ENCODE results near the gene PSKH1.
"Not testable (repeated sequence)": the region's sequence is repeated elsewhere in the genome, so short reads cannot be mapped to it uniquely, and the experiment has no call there.

The PSKH1 gene

DNA sequence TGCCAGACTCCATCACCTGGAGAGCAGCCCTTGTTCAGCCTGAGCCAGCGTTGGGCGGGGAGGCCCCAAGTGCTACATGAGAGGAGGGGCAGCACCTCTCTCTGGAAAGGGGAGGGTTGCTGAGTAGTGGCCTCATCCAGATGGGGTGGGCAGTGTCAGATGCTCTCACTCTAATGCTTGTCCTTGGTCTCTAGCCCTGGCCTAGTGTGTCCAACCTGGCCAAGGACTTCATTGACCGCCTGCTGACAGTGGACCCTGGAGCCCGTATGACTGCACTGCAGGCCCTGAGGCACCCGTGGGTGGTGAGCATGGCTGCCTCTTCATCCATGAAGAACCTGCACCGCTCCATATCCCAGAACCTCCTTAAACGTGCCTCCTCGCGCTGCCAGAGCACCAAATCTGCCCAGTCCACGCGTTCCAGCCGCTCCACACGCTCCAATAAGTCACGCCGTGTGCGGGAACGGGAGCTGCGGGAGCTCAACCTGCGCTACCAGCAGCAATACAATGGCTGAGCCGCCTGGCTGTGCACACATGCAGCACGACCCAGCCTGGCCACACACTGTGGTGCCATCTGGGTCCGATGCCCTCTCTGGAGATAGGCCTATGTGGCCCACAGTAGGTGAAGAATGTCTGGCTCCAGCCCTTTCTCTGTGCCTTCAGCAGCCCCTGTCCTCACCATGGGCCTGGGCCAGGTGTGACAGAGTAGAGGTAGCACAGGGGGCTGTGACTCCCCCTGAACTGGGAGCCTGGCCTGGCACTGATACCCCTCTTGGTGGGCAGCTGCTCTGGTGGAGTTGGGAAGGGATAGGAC lies 34.3 kb downstream of the PSKH1 start:
- no peak for DNase-seq

DNA sequence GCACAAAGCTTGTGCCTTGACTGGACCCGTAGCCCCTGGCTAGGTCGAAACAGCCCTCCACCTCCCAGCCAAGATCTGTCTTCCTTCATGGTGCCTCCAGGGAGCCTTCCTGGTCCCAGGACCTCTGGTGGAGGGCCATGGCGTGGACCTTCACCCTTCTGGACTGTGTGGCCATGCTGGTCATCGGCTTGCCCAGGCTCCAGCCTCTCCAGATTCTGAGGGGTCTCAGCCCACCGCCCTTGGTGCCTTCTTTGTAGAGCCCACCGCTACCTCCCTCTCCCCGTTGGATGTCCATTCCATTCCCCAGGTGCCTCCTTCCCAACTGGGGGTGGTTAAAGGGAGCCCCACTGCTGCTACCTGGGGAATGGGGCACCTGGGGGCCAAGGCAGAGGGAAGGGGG lies 35.1 kb downstream of the PSKH1 start:
- DNase-seq = no peak

GRCh38 chr16:67928561-67929364 lies 35.7 kb downstream of the PSKH1 start:
- DNase-seq = peak; percentile 79

DNA sequence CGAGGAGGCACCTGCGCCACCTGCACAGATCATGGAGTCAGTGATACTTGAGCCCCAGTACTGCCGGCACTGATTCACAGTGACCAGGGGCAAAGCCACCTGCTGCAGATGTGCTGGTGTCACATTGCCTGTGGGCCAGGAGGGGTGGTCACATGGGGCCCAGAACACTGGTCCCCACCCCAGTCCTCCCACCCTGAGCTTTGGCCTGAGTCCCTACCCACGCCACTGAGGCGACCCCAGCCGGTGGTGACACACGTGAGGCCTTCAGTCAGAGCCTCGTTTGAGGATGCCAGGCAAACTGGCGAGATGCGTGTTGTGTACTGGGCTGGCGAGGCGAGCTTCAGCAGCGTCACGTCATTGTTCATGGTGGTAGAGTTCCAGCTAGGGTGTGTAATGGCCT lies 37.1 kb downstream of the PSKH1 start:
- DNase-seq = no peak

DNA sequence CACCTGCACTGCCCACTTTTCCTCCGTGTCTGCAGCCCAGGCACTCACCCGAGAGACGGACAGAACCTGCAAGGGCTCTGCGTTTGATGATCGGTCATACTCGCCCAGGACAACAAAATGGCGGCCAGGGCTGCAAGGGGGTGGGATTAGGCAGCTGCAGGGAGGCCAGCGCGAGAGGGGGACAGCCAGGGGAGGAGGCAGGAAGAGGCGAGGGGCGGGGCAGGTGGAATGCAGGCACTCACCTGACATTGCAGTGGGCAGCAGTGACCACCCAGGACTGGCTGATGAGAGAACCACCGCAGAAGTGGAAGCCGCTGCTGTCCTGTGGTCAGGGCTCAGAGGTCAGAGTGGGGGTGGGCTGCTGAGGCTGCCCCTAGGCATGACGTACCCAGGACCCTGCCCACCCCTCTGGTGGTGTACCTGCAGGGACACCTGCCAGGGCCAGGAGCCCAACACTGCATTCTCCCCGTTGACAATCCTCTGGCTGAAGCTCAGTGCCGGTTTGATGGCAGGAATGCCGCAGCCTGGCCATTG lies 37.7 kb downstream of the PSKH1 start:
- DNase-seq = no peak

- no peak for DNase-seq
Observed at GRCh38 chr16:67931712-67932461, 38.8 kb downstream of the PSKH1 start, which contains the start of gene CTRL. Gene CTRL, minus strand, starts transcription at chr16:67931862. Its CDS starts 10 bp downstream, at chr16:67931852.

- DNase-seq = no peak
Observed at GRCh38 chr16:67932462-67932840, 39.4 kb downstream of the PSKH1 start.

GRCh38 chr16:67933805-67934204 lies 40.8 kb downstream of the PSKH1 start:
- no peak for DNase-seq

GRCh38 chr16:67934306-67935100 lies 41.4 kb downstream of the PSKH1 start:
- no peak for DNase-seq

DNA sequence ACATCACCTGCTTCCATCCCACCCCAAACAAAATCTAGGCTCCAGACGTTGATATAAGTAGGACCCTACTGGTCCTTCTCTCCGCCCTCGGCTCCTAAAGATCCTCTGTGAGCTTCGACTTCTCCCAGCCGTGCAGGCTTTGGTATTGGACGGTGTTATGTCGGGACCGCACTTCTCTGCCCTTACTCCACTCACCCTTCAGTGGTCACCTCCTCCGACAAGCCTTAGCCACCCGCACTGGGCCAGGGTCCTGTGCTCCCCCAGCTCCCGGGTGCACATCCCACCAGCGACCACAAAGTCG lies 42.0 kb downstream of the PSKH1 start:
- DNase-seq = no peak

- peak; percentile 97 for DNase-seq
Observed at GRCh38 chr16:67935402-67936123, 42.5 kb downstream of the PSKH1 start.

GRCh38 chr16:67936124-67936879 lies 43.2 kb downstream of the PSKH1 start, which contains the start of gene PSMB10:
Gene PSMB10, minus strand, starts transcription at chr16:67936850. Its CDS starts 101 bp downstream, at chr16:67936749.
- no peak for DNase-seq

- DNase-seq = peak; percentile 79
Observed at GRCh38 chr16:67936880-67937605, 44.0 kb downstream of the PSKH1 start.

DNA sequence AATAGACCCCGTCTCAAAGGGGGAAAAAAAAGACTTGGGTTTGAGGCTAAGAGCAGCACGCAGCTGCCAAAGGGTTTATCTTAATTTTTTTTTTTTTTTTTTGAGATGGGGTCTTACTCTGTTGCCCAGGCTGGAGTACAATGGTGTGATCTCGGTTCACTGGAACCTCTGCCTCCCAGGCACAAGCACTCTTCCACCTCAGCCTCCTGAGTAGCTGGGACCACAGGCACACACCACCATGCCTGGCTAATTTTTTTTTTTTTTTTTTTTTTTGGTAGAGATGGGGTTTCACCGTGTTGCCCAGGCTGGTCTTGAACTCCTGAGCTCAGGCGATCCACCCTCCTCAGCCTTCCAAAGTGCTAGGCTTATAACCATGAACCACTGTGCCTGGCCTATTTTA lies 44.7 kb downstream of the PSKH1 start:
- not testable (repeated sequence) for DNase-seq

DNA sequence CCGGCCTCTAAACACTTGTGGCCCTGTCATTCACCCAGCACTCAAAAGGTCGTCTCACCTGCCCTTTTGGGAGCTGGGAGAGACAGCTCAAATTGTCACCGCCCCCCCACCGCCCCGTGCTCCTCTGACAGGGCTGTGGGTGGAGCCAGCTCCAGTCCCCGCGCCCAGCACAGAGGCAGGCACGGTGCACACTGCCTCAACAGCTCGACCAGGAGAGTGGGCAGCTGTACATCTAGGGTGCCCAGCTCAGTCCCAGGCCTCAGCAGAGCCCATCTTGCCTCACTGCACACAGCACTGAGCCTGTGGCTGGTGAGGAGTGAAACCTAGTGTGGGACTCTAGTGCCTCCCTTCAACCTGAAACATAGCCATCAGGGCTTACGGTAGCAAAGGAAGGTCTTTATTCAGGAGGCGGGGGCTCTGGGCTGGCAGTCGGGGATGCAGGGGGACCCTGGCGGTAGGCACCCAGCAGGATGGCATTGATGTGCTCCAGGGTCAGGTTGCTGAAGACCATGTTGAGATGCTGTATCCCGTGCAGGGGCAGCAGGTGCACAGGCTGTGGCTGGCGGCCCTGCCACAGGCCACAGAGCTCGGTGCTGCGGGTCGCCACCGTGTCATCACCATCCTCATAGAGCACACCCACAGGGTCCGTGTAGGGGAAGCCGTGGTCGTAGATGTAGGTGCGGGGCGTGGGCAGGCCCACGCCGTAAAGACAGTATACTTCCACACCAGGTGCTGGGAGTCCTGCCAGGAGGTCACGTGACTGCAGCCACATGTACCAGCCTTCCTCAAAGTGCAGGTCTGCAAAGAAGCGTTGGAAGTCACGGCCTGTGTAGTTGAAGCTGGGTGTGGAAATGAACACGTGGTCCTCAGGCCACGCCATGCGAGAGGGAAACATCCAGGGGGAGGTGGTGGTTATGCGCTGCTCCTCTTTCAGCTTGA lies 46.7 kb downstream of the PSKH1 start:
- DNase-seq = peak; percentile 34

GRCh38 chr16:67940446-67941089 lies 47.5 kb downstream of the PSKH1 start:
- DNase-seq = no peak

DNA sequence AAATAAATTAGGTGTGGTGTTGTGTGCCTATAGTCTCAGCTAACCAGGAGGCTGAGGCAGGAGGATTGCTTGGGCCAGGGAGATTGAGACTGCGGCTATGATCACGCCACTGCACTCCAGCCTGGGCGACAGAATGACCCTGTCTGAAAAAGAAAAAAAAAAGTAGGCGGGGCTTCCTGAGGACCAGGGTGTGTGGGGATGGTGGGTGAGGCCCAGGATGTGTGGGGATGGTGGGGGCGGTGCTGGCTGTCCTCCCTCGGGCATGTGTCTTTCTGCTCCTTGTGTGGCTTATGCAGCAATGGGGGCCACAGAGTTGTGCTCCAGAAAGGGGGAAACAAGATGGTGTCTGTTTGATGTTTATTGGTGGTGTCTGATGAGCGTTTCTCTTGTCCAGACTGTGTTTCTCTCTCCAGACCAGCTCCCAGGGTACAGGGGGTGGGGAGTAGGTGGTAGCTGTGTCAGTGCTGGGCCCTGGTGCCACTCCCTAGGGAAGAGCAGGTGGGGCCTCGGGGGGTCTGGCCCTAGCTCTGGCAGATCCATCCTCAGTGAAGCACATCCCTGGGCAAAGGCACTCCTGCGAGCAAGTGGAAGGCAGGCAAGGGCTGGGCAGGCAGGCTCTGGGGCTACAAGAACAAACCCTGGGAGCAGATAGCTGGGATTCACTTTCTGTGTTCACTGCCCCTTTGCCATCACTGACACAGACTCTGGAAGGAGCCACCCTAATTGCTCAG lies 48.6 kb downstream of the PSKH1 start:
- no peak for DNase-seq

DNA sequence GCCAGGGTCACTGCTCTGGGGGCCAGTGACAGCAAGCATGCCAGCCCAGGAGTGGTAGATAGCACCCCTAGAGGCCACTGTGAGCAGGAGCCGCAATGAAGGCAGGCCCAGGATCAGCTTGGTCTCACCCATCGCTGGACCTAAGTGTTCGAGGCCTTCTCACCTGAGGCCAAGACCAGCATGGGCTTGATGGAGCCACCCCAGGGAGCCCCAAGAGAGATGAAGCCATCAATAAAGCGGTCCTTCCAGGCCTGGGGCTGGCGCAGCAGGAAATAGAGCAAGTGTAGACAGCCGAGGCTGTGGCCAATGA lies 49.1 kb downstream of the PSKH1 start:
- peak; percentile 37 for DNase-seq
